PFSK-1 (cell line): ENCODE measurements around the gene ZNF366.

Experiments used
- FOXP2 ChIP-seq: optimal IDR thresholded peaks from 2 replicates; pipeline ENCODE3; 2011; ENCODE audit warnings: borderline replicate concordance, control low read depth, inconsistent platforms; ENCODE audit not compliant: insufficient read depth; ENCODE audit errors: extremely low read length, extremely low read depth
- POLR2AphosphoS5 ChIP-seq: IDR thresholded peaks from 2 replicates; pipeline ENCODE4 v1.6.1; 2012; ENCODE audit warnings: low read depth, mild to moderate bottlenecking, control low read depth, low read length, moderate library complexity
- SIN3A ChIP-seq: IDR thresholded peaks from 2 replicates; pipeline ENCODE4 v1.6.1; 2012; ENCODE audit warnings: mild to moderate bottlenecking, low read length, moderate library complexity, borderline replicate concordance; ENCODE audit not compliant: insufficient read depth
- TAF1 ChIP-seq: IDR thresholded peaks from 2 replicates; pipeline ENCODE4 v1.6.1; 2012; ENCODE audit warnings: low read length, control low read depth, borderline replicate concordance; ENCODE audit not compliant: insufficient read depth
- TF ChIP-seq, protein P1 (sequence below), 2 experiments: IDR thresholded peaks; 2 replicates each; pipeline versions ENCODE4 v1.6.1 to v1.8.0; 2011 to 2012; ENCODE audit warnings: low read depth in 2 of 2, low read length in 2 of 2, control low read depth in 1 of 2, inconsistent platforms in 1 of 2, mild to moderate bottlenecking in 1 of 2, moderate library complexity in 1 of 2; ENCODE audit not compliant: insufficient read depth in 1 of 2

The ZNF366 gene

GRCh38 chr5:72443883-72444282 is 63.3 kb downstream of the ZNF366 start:
- TF ChIP-seq FOXP2: no peak
- TF ChIP-seq SIN3A: no peak
- TF ChIP-seq, protein P1, sequence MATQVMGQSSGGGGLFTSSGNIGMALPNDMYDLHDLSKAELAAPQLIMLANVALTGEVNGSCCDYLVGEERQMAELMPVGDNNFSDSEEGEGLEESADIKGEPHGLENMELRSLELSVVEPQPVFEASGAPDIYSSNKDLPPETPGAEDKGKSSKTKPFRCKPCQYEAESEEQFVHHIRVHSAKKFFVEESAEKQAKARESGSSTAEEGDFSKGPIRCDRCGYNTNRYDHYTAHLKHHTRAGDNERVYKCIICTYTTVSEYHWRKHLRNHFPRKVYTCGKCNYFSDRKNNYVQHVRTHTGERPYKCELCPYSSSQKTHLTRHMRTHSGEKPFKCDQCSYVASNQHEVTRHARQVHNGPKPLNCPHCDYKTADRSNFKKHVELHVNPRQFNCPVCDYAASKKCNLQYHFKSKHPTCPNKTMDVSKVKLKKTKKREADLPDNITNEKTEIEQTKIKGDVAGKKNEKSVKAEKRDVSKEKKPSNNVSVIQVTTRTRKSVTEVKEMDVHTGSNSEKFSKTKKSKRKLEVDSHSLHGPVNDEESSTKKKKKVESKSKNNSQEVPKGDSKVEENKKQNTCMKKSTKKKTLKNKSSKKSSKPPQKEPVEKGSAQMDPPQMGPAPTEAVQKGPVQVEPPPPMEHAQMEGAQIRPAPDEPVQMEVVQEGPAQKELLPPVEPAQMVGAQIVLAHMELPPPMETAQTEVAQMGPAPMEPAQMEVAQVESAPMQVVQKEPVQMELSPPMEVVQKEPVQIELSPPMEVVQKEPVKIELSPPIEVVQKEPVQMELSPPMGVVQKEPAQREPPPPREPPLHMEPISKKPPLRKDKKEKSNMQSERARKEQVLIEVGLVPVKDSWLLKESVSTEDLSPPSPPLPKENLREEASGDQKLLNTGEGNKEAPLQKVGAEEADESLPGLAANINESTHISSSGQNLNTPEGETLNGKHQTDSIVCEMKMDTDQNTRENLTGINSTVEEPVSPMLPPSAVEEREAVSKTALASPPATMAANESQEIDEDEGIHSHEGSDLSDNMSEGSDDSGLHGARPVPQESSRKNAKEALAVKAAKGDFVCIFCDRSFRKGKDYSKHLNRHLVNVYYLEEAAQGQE (IDR thresholded peaks at IDR 0.05; ENCODE audit: insufficient read depth in 1 of 2, low read depth in 2 of 2, low read length in 2 of 2): no peak

DNA sequence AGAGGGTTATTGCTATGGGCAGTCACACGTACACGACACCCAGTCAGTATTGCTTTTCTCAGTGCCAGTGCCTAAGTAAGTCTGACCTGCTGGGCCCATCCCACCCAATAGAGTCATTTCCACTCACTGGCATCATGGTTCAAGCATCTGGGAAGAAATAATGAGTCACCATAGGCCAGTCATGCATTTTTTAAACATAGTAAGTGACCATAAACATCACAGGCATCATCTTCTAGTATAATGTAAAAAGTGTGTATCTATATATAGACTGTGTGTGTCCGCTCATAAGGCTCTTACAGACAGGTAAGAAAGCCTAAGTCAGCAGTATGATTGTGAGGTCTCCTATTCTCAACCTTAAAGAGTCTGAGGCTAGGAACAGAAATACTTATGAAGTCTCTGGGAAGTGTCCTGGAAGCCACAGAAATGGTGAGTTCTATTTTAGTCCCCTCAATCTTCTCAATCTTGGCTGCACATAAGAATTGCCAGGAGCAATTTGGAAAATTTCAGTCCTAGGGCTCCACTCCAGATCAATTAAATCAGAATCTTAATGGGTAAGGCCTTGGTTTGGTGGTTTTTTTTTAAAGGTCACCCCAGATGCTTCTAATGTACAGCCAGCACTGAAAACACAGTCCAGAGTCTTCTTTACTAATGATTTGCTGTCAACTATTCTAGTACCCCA is 65.2 kb downstream of the ZNF366 start:
- no peak for TF ChIP-seq SIN3A
- TF ChIP-seq TAF1: no peak
- TF ChIP-seq FOXP2: no peak
- TF ChIP-seq POLR2AphosphoS5: no peak

GRCh38 chr5:72441094-72441723 is 66.0 kb downstream of the ZNF366 start:
- TF ChIP-seq, protein P1 (IDR thresholded peaks at IDR 0.05; ENCODE audit: insufficient read depth in 1 of 2, low read depth in 2 of 2, low read length in 2 of 2): no peak
- no peak for TF ChIP-seq TAF1
- no peak for TF ChIP-seq POLR2AphosphoS5
- no peak for TF ChIP-seq FOXP2
- no peak for TF ChIP-seq SIN3A

- TF ChIP-seq SIN3A (no peak), TAF1 (no peak), FOXP2 (no peak), POLR2AphosphoS5 (no peak)
- TF ChIP-seq, protein P1 (IDR thresholded peaks at IDR 0.05; ENCODE audit: insufficient read depth in 1 of 2, low read depth in 2 of 2, low read length in 2 of 2): no peak
Observed at GRCh38 chr5:72440207-72440638, 67.0 kb downstream of the ZNF366 start.

DNA sequence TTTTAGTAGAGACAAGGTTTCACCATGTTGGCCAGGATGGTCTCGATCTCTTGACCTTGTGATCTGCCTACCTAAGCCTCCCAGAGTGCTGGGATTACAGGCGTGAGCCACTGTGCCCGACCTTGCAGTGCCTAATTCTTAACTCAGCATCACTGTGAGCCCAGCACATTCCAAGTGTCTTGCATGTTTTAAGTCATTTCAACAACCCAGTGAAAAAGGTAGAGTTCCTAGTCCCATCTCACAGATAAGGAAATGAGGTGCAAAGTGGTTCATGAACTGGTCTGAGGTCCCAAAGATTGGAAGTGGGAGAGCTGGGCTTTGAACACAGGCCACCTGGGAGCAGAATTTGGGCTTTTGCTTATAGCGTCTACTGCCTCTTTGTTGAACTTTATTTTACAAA is 68.0 kb downstream of the ZNF366 start:
- TF ChIP-seq TAF1 (no peak), POLR2AphosphoS5 (no peak), FOXP2 (no peak), SIN3A (no peak)
- TF ChIP-seq, protein P1 (IDR thresholded peaks at IDR 0.05; ENCODE audit: insufficient read depth in 1 of 2, low read depth in 2 of 2, low read length in 2 of 2): no peak
